ENCODE measurements around the gene GADL1.

Gene GADL1

GRCh38 chr3:30691249-30691880 lies 203.1 kb downstream of the GADL1 start:
- no peak for DNase-seq

DNA sequence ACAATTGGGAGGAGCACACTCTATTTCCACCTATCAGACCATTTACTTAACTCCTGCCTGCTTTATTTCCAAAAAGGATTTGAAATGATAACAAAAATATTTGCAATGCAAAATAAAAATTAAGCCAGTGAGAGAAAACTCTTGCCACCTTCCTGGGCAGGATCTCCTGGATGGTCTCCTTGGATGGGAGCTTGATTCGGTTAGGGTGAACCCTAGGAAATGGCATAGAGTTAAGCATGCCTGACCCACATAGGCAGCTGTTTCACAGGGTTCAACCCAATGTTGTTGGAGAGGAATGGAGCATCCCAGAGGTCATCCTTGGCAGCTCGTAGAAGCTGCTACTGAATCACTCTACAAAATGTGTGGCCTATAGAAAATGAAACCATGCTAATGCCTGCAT lies 204.3 kb downstream of the GADL1 start:
- no peak for DNase-seq

- no peak for DNase-seq
Measured at GRCh38 chr3:30688776-30689641, 205.5 kb downstream of the GADL1 start.

- DNase-seq: no peak
Measured at GRCh38 chr3:30687930-30688570, 206.4 kb downstream of the GADL1 start.

GRCh38 chr3:30686799-30687198 lies 207.7 kb downstream of the GADL1 start:
- DNase-seq: no peak

GRCh38 chr3:30686176-30686575 lies 208.3 kb downstream of the GADL1 start:
- DNase-seq: no peak

DNA sequence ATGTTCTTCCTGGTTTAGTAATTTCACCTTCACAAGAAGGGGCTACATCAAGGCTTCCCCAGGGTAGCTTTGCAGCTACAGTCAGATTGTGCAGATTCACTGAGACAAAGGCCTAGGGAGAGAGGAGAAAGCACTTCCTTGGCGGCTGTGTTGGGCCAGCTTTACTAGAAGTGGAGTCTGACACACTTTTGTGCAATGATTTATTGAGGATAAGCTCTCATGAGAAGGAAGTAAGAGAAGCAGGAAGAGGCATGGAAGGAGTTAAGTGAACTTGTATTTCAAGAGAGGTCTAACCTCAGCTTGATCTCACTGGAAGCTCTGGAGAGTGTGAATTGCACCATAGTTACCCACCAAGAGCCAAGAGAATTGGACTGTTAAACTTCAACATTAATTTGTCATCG lies 209.2 kb downstream of the GADL1 start:
- DNase-seq: no peak

GRCh38 chr3:30684356-30684755 lies 210.1 kb downstream of the GADL1 start:
- no peak for DNase-seq

DNA sequence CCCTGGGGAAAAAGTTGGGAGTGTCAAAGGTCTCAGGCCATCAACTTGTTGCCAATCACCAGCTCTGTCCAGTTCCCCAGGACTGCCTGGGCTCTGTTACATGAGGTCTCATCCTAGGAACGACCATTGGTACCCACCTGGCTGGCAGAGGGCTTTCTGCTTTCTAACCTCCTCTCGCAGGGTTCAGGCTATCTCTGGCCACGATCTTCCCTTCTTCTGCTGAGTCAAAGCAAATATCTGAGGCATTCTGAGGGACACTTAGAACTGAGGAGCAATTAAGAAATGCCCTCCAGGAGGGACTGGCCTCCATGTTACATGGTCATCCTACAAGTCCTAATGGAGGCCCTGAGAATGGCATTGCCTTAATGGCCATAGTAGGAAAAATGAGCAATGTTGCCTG lies 210.7 kb downstream of the GADL1 start:
- DNase-seq: no peak

GRCh38 chr3:30682434-30683155 lies 211.9 kb downstream of the GADL1 start:
- DNase-seq: no peak

DNA sequence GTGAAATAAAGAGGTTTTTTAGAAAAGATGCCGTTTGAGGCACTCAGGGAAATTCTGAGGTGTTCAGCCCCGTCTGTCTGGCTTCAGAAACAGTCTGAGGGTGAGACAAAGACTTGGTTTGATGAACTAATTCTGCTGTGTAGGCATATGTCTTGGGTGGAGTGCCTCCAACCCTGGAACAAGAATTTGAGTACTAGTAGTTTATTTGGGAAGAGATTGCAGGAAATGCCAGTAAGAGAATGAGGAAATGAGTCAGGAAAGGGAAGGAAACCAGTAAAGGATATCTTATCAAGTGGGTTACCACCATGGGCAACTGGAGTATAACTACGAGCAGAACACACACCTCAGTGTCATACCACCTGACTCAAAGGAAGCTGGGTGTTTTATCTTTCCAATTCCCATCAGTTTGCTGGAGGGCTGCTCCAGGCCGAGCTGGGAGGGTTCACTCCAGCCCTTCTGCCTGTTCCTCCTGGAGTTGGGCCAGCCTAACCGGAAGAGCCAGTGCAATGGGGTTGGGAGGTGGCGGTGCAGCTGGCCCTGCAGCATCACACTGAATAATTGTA lies 212.7 kb downstream of the GADL1 start:
- no peak for DNase-seq

GRCh38 chr3:30680789-30681648 lies 213.4 kb downstream of the GADL1 start:
- no peak for DNase-seq

DNA sequence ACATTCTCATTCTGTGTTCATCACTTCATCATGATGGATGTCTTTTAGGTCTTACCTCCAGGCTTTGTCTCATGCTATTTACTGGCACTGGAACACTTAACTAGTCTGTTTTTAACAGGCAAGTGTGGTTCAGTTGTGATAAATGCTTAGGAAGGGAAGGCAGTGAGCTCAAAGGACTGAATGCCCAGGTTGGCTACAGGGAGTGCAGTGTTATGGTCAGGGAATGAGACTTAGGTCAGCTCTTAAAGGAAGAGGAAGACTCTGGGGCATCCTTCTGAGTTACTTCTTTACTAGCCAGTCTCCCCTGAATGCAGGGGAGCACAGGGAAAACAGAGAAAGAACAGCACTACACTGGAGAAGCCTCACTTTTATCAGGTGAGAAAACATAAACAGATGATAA lies 215.4 kb downstream of the GADL1 start:
- no peak for DNase-seq

- no peak for DNase-seq
Measured at GRCh38 chr3:30677347-30677685, 217.1 kb downstream of the GADL1 start.

- no peak for DNase-seq
Measured at GRCh38 chr3:30676424-30677346, 217.8 kb downstream of the GADL1 start.
